Fibroblast of villous mesenchyme (primary cell): Measurements from ENCODE around the gene ZCCHC2. TPM values are rescaled to one million over a fixed set of nuclear protein-coding genes. Genes with fewer than 3 reads are reported as not detected.

Experiments used
- DNase-seq: peaks from one replicate; pipeline ENCODE4 v3.0.0-alpha.2; 2010; ENCODE audit warnings: low read depth
- H3K4me3 ChIP-seq: 2 replicates; pipeline ENCODE4 v1.5.1; 2011; ENCODE audit warnings: low read depth, mild to moderate bottlenecking, low read length
- total RNA-seq: library from RNA; depleted of rRNA; stranded (reverse); fragments of >200 nt; gene quantifications from 2 replicates; pipeline ENCODE4 v1.2.3, GENCODE V29; 2012
- TF ChIP-seq, protein P1 (sequence below): IDR thresholded peaks from 2 replicates; pipeline ENCODE4 v1.5.1; 2012; ENCODE audit warnings: low read depth, mild to moderate bottlenecking, low read length; ENCODE audit not compliant: insufficient read depth

The ZCCHC2 gene
- total RNA-seq, 1 donor: 9.5 TPM

DNA sequence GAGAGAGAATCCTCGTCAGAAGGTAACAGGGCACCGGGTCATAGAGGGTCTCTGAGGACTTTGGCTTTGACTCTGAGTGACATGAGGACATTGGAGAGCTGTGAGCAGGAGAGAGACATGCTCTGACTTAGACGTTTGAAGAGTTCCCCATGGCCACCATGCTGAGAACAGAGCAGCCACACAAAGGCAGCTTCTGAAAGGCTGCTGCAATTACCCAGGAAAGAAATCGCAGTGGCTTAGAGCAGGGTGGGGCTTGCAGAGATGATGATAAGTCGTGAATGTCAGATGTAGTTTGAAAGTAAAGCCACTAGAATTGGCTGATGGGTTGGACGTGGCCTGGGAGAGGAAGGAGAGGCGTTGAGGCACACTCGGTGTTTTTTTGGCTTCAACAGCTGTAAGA is 79.0 kb downstream of the ZCCHC2 start:
- TF ChIP-seq, protein P1, sequence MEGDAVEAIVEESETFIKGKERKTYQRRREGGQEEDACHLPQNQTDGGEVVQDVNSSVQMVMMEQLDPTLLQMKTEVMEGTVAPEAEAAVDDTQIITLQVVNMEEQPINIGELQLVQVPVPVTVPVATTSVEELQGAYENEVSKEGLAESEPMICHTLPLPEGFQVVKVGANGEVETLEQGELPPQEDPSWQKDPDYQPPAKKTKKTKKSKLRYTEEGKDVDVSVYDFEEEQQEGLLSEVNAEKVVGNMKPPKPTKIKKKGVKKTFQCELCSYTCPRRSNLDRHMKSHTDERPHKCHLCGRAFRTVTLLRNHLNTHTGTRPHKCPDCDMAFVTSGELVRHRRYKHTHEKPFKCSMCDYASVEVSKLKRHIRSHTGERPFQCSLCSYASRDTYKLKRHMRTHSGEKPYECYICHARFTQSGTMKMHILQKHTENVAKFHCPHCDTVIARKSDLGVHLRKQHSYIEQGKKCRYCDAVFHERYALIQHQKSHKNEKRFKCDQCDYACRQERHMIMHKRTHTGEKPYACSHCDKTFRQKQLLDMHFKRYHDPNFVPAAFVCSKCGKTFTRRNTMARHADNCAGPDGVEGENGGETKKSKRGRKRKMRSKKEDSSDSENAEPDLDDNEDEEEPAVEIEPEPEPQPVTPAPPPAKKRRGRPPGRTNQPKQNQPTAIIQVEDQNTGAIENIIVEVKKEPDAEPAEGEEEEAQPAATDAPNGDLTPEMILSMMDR: no peak
- no peak overlapping the region for H3K4me3 ChIP-seq
- no peak for DNase-seq

DNA sequence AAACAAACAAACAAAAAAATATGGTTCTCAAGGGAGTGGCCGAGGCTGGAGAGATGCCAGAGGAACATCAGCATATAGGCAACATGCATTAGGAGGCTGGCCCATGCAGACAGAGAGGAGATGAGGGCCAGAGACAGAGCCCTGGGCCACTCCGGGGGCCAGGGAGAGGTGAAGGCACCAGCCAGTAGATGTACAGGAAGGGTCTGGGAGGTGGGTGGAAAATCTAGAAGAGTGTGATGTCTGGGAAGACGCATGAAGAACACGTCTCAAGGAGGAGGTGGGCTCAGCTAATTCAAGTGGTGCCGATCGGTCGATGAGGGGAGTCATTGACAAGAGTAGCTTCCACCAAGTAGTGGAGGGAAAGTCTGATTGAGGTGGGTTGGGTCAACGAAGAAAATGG is 79.9 kb downstream of the ZCCHC2 start:
- no peak for DNase-seq
- TF ChIP-seq, protein P1: no peak

DNA sequence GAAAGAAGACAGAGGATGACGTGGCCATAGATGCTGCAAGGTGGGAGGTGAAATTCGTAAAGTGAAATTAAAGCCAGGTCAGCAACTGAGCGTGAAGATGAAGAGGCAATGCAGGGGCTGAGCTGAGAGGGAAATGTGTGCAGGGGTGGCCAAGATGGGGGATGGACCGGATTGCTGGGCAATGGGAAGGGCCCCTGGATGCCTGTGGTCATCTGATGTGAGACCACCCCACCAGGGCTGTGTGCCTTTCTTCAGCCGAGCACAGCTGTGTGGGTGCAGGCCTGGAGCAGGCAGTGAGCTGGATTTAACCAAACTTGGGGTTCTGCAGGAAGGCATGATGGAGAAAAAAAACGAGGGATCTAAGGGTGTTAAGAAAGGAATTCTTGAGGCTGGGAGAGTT is 80.4 kb downstream of the ZCCHC2 start:
- TF ChIP-seq, protein P1: no peak
- no peak for DNase-seq
- H3K4me3 ChIP-seq: no peak overlapping the region

More for the DNA sequence above, 79.9 kb downstream of the ZCCHC2 start:
- H3K4me3 ChIP-seq: no peak overlapping the region

DNA sequence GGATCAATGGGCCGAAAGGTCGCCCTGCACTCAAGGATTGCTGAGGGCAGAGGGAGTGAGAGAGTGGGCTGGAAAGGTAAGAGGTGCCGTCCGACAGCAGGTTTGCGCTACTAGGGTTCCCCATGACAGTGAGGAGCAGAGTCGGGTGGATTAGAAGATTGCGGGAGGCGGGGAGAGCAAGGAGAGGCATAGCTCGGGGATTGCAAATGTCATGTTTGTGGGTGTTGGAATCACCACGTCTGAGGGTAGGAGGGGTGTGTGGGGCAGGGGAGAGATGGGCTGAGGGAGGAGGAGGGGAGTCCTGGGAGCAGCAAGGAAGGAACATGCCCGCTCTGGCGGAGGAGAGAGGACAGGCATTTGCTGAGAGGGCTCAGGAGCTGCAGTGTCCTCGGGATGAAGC is 81.2 kb downstream of the ZCCHC2 start:
- no peak overlapping the region for H3K4me3 ChIP-seq
- TF ChIP-seq, protein P1: no peak
- no peak for DNase-seq

DNA sequence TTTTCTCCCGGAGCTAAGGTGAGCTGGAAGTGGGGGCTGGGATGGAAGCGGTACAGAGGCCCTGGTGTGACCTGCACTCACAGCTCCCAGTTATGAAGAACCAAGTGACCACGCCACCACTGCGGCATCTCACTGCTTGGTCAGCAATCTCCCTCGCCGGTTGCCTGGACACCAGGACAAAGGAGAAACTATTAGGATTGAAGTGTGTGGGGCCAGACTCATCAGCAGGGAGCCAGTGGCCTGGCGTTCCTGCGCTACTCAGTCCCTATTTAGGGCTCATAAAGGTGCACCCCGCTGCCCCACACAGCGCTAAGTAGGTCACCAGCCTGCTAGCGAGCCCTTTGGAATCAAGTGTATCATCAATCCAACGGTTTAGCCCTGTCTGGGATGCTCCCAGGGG is 82.9 kb downstream of the ZCCHC2 start:
- TF ChIP-seq, protein P1: no peak
- H3K4me3 ChIP-seq: no peak overlapping the region
- no peak for DNase-seq

DNA sequence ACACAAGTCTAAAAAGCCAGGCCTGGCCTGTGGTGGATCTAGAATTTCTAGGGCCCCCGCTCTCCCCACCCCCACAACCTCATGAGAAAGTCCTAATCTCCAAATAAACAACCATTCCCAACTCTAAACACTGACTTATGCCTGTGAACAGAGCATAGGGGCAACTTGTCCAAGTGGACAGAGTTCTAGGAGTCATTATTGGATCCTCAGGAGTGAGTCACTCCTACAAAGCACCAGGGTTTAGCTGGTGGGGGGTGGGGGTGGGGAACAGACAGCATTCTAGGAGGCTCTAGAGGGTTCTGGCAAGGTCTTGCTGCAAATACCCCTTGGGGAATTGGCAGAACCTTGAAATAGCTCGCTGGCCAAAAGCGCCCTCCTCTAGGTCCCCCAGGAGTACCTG is 83.3 kb downstream of the ZCCHC2 start:
- peak; percentile 47 for DNase-seq
- TF ChIP-seq, protein P1: no peak
- no peak overlapping the region for H3K4me3 ChIP-seq

DNA sequence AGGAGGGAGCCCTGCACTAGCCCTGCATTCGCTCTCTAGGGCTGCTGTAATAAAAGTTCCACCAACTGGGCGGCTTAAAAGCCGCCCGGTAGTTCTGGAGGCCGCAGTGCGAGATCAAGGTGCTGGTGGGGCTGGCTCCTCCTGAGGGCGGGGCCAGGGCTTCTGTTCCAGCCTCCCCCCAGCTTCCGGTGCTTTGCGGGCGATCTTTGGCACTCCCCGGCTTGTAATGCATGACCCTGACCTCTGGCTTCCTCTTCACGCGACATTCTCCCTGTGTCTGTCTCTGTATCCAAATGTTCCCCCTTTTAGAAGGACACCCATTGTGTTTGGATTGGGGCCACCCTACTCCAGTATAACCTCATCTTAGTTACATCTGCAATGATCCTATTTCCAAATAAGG is 84.5 kb downstream of the ZCCHC2 start:
- TF ChIP-seq, protein P1: no peak
- DNase-seq: no peak
- H3K4me3 ChIP-seq: no peak overlapping the region
